Subcutaneous adipose tissue (tissue), 4 donors: Measurements from ENCODE around the gene PAIP1. TPM values are rescaled to one million over a fixed set of nuclear protein-coding genes. Genes with fewer than 3 reads are reported as not detected.

Experiments used
- total RNA-seq, 4 donors: library from RNA; depleted of rRNA; stranded (reverse); fragments of >200 nt; gene quantifications; one replicate each; pipeline ENCODE4 v1.1.0, GENCODE V29; 2016
- TF ChIP-seq, protein P1 (sequence below): fragments of 450-650 bp; IDR thresholded peaks from one replicate; pipeline ENCODE4 v1.5.1; 2016; ENCODE audit warnings: low read depth, mild to moderate bottlenecking, control low read depth, antibody characterized with exemption, moderate library complexity

Gene PAIP1
- total RNA-seq, 4 donors from 2014 or later: 109 to 166 (median 126) TPM

- TF ChIP-seq, protein P1, sequence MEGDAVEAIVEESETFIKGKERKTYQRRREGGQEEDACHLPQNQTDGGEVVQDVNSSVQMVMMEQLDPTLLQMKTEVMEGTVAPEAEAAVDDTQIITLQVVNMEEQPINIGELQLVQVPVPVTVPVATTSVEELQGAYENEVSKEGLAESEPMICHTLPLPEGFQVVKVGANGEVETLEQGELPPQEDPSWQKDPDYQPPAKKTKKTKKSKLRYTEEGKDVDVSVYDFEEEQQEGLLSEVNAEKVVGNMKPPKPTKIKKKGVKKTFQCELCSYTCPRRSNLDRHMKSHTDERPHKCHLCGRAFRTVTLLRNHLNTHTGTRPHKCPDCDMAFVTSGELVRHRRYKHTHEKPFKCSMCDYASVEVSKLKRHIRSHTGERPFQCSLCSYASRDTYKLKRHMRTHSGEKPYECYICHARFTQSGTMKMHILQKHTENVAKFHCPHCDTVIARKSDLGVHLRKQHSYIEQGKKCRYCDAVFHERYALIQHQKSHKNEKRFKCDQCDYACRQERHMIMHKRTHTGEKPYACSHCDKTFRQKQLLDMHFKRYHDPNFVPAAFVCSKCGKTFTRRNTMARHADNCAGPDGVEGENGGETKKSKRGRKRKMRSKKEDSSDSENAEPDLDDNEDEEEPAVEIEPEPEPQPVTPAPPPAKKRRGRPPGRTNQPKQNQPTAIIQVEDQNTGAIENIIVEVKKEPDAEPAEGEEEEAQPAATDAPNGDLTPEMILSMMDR: no peak
Observed at GRCh38 chr5:43565043-43565442, 8.2 kb upstream of the PAIP1 start.

GRCh38 chr5:43564289-43564850 lies 7.5 kb upstream of the PAIP1 start:
- TF ChIP-seq, protein P1: no peak

DNA sequence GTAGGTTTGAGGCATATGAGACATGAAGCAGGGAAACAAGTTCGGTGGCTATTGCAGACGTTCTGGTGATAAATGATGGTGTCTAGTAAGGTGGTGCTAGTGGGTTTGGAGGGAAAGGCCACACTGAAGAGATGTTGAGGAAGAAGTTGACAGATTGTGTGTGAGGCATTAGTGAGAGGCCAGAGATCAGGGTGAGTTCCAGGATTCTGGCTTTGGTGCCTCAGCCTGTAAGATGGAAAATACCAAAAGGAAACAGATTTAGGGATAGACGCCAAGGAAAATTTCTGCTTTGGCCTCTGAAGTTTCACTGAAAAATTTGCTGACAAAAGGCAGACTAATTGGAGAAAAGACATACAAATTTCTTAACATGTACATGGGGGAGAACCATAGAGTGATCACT lies 6.4 kb upstream of the PAIP1 start:
- TF ChIP-seq, protein P1: no peak

GRCh38 chr5:43561356-43561755 lies 4.5 kb upstream of the PAIP1 start:
- TF ChIP-seq, protein P1: no peak

DNA sequence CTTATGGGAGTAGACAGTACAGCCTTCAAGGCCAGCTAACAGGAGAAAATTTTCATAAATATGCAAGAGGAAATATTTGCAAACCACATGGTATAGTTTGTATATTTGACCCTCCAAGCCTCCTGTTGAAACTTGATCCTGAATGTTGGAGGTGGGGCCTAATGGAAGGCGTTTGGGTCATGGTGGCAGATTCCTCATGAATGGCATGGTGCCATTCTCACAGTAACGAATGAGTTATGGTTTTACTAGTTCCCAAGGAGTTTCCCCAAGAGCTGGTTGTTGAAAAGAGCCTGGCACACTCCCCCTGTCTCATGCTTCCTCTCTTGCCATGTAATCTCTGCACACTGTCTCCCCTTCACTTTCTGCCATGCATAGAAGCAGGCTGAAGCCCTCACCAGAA lies 3.3 kb upstream of the PAIP1 start:
- TF ChIP-seq, protein P1: no peak

DNA sequence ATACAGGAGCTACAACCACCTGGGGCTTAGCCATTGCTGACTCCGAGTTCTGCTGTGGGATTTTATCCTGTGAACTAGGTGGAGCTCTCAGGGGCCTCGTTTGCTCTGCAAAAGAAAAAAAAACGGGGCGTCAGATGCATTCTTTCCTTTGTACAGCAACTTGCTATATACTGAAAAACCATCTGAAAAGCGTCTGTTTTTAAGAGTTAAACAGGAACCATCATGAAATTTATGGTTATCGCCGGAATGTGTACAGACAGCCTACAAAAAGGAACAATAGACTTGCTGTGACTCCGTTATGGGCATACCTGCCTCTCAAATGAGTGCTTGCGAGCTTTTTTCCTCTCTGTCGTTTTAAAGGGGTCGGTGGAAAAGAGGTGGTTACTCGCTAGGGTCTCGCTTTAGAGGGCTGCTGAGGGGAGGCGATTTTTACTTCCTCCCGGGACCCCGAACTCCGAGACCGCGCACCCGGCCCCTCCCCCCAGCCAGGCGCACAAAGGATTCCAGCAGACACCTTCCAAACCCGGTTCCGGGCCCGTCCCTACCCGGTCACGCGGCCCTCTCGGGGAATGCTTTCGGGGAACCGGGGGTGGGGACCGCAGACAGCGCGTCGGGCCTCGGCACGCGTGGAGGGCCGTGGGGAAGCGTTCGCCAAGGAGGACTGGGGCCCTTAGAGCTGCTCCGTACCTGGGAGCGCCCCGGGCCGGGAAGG lies 826 bp downstream of the PAIP1 start:
- TF ChIP-seq, protein P1: no peak

GRCh38 chr5:43554497-43554896 lies 2.4 kb downstream of the PAIP1 start:
- TF ChIP-seq, protein P1: no peak
